GM13976 (cell line): Measurements from ENCODE around the gene RPLP2.

Experiments
- DNase-seq: peaks from one replicate; pipeline ENCODE4 v3.0.0; 2012; ENCODE audit warnings: low spot score
- CTCF ChIP-seq: IDR thresholded peaks from 2 replicates; pipeline ENCODE4 v1.5.1; 2012; ENCODE audit warnings: borderline replicate concordance, mild to moderate bottlenecking; ENCODE audit not compliant: insufficient read depth; ENCODE audit errors: extremely low read depth, missing control alignments, control extremely low read depth
- in situ Hi-C: fragments of 300-500 bp; cut with MboI; formaldehyde crosslinking; loops from one replicate; pipeline ENCODE4 v1.12.0; 2022; ENCODE audit warnings: low sequenced_read_pairs, mixed read lengths, inconsistent platforms; ENCODE audit not compliant: unreplicated experiment

Gene RPLP2

GRCh38 chr11:846496-847098 is 36.8 kb downstream of the RPLP2 start:
- no peak for TF ChIP-seq CTCF
- in situ Hi-C loops: loop anchor here (10.0 kb wide), 1 partner anchor 208 kb away; no protein-coding TSS in a partner anchor
- DNase-seq: no peak

GRCh38 chr11:847876-848275 is 38.1 kb downstream of the RPLP2 start:
- in situ Hi-C loops: loop anchor here (10.0 kb wide), 1 partner anchor 207 kb away; no protein-coding TSS in a partner anchor
- DNase-seq: no peak
- no peak for TF ChIP-seq CTCF

GRCh38 chr11:848380-848931 is 38.7 kb downstream of the RPLP2 start:
- peak; percentile 89 for TF ChIP-seq CTCF
- DNase-seq: peak; percentile 88
- in situ Hi-C loops: loop anchor here (10.0 kb wide), 1 partner anchor 206 kb away; no protein-coding TSS in a partner anchor

- no peak for TF ChIP-seq CTCF
- in situ Hi-C loops: loop anchor here (10.0 kb wide), 1 partner anchor 206 kb away; no protein-coding TSS in a partner anchor
- DNase-seq: peak; percentile 80
Observed at GRCh38 chr11:849104-849824, 39.5 kb downstream of the RPLP2 start.

GRCh38 chr11:849951-850774 is 40.4 kb downstream of the RPLP2 start:
- DNase-seq: no peak
- no peak for TF ChIP-seq CTCF
- in situ Hi-C loops: loop anchor here (10.0 kb wide), 1 partner anchor 205 kb away; no protein-coding TSS in a partner anchor

GRCh38 chr11:850775-851763 is 41.3 kb downstream of the RPLP2 start:
- in situ Hi-C loops: no loop called here
- no peak for TF ChIP-seq CTCF
- peak; percentile 67 for DNase-seq
